SK-N-MC (cell line): Measurements from ENCODE around the gene ABCA3.

Experiments
- DNase-seq: peaks from one replicate; pipeline ENCODE4 v3.0.0-alpha.2; 2011; ENCODE audit warnings: low read depth, low spot score
- H3K27ac ChIP-seq: fragments of 200-600 bp; sonication (generic); 2 replicates; pipeline ENCODE4 v1.5.1; 2016; ENCODE audit warnings: mixed run types
- H3K36me3 ChIP-seq: fragments of 200-600 bp; sonication (generic); 2 replicates; pipeline ENCODE4 v1.6.1; 2017; ENCODE audit warnings: antibody characterized with exemption, low read length, mixed read lengths; ENCODE audit not compliant: insufficient read depth
- H3K4me3 ChIP-seq: fragments of 200-600 bp; sonication (generic); 2 replicates; pipeline ENCODE4 v1.5.1; 2016
- H3K9ac ChIP-seq: fragments of 200-600 bp; sonication (generic); 2 replicates; pipeline ENCODE4 v1.8.0; 2017; ENCODE audit warnings: mixed run types, mixed read lengths; ENCODE audit not compliant: insufficient read length
- H3K9me3 ChIP-seq: fragments of 200-600 bp; sonication (generic); 2 replicates; pipeline ENCODE4 v1.6.1; 2017; ENCODE audit warnings: low read depth, mild to moderate bottlenecking, antibody characterized with exemption, low read length, moderate library complexity, mixed read lengths
- EZH2 ChIP-seq: fragments of 200-600 bp; sonication (generic); IDR thresholded peaks from one replicate; pipeline ENCODE4 v1.6.1; 2017; ENCODE audit warnings: antibody characterized with exemption
- FOXP2 ChIP-seq: optimal IDR thresholded peaks from 2 replicates; pipeline ENCODE3; 2011; ENCODE audit warnings: mild to moderate bottlenecking, moderate library complexity; ENCODE audit not compliant: insufficient read depth; ENCODE audit errors: extremely low read length, control extremely low read depth
- POLR2AphosphoS5 ChIP-seq: IDR thresholded peaks from 2 replicates; pipeline ENCODE4 v1.6.1; 2012; ENCODE audit warnings: mild to moderate bottlenecking, low read depth, low read length, borderline replicate concordance

Gene ABCA3

DNA sequence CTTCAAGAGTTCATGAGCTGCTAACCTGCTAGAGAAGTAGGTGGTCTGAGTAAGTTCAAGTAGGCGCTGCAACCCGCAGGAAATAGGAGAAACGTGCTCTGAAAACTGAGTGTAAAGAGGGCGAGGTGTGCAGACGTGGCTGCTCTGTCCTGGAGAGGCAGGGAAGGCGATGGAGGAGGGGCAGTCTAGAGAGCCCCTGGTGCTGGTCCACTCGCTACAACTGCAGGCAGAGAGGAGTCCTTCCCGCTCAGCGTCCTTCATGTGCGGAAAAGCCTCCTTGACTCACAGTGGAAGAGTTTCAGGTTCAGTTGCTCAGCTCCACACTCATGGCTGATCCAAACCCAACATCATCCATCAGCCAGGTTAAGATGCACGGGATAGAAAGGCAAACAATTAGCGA lies 12.1 kb downstream of the ABCA3 start:
- Histone ChIP-seq H3K9me3 (no peaks in the 10 kb centered on the region), H3K9ac (no peak overlapping the region), H3K27ac (no peak overlapping the region), H3K36me3 (no peaks in the 10 kb centered on the region), H3K4me3 (no peak overlapping the region)
- DNase-seq: no peak
- TF ChIP-seq POLR2AphosphoS5: no peak
- no peak for TF ChIP-seq EZH2
- TF ChIP-seq FOXP2: no peak

DNA sequence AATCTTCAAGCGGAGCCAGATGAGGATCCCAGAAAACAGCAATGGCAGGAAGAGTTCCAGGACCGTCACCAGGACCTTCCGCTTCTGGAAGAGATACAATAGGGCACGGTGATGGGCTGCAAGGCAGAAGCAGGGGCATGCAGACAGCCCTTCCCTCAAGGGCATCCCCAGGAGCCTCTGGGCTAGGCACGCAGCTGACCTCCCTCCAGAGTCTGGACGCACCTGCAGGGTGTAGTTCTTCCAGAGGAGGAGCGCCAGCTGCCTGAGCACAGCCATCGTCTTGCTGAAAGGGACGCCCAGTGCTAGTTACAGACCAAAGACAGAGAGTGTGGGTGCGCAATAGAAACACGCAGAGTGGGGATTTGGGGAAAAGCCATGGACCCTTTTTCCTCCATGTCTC lies 14.3 kb downstream of the ABCA3 start:
- no peak for DNase-seq
- no peak overlapping the region for H3K9ac ChIP-seq
- no peaks in the 10 kb centered on the region for H3K9me3 ChIP-seq
- no peak overlapping the region for H3K27ac ChIP-seq
- TF ChIP-seq POLR2AphosphoS5: no peak
- no peak for TF ChIP-seq EZH2
- TF ChIP-seq FOXP2: no peak
- no peak overlapping the region for H3K4me3 ChIP-seq
- H3K36me3 ChIP-seq: no peaks in the 10 kb centered on the region

DNA sequence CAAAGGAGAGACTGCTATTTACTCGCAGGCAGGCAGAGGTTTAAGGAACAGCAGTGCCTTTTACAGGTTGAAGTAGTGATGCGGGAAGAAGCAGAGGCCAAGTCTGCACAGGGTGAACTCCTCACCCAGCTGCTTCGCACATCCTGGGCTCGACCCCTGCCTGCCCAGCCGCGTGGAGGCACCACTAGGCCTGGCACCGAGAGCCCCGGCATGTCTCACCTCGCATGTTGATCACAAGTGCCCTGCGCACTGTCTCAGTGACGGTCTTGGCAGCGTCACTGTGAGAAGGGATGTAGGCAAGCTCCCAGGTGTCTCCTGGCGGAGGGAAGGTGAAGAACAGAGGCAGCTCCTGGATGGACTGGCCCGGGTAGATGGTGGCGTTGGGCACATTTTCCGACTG lies 14.7 kb downstream of the ABCA3 start:
- H3K4me3 ChIP-seq: no peak overlapping the region
- no peak for DNase-seq
- TF ChIP-seq FOXP2: no peak
- TF ChIP-seq POLR2AphosphoS5: no peak
- no peak for TF ChIP-seq EZH2

GRCh38 chr16:2325181-2325580 lies 15.3 kb downstream of the ABCA3 start:
- Histone ChIP-seq H3K36me3 (no peaks in the 10 kb centered on the region), H3K27ac (no peak overlapping the region), H3K9ac (no peak overlapping the region), H3K9me3 (no peaks in the 10 kb centered on the region), H3K4me3 (no peak overlapping the region)
- no peak for DNase-seq
- TF ChIP-seq FOXP2 (no peak), POLR2AphosphoS5 (no peak), EZH2 (no peak)

More for the DNA sequence above, 14.7 kb downstream of the ABCA3 start:
- Histone ChIP-seq H3K9me3 (no peaks in the 10 kb centered on the region), H3K27ac (no peak overlapping the region), H3K36me3 (no peaks in the 10 kb centered on the region), H3K9ac (no peak overlapping the region)

GRCh38 chr16:2324296-2324859 lies 16.1 kb downstream of the ABCA3 start:
- TF ChIP-seq FOXP2 (no peak), POLR2AphosphoS5 (no peak), EZH2 (no peak)
- H3K4me3 ChIP-seq: no peak overlapping the region
- no peaks in the 10 kb centered on the region for H3K36me3 ChIP-seq
- H3K27ac ChIP-seq: no peak overlapping the region
- no peak overlapping the region for H3K9ac ChIP-seq
- no peak for DNase-seq
- H3K9me3 ChIP-seq: no peaks in the 10 kb centered on the region

DNA sequence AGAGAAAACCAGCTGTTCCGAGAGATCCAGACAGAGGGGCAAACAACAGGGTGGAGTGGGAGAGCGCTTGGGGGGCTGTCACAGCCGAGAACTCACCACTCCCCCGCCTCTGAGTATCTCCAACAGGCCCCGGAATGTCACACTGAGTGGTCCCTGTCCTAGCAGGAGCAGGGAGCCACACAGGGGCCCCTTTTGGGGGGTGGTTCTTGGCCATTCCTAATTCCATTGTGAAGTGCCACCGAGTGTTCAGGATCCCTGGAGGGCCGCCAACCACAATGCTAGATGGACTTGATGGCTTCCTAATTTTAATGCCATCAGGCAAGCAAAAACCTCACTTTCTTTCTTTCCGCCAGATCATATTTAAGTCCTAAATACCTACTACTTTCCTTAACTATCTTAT lies 16.8 kb downstream of the ABCA3 start:
- no peak for DNase-seq
- Histone ChIP-seq H3K9me3 (no peaks in the 10 kb centered on the region), H3K4me3 (no peak overlapping the region), H3K27ac (no peak overlapping the region), H3K9ac (no peak overlapping the region), H3K36me3 (no peaks in the 10 kb centered on the region)
- TF ChIP-seq EZH2: no peak
- TF ChIP-seq FOXP2: no peak
- no peak for TF ChIP-seq POLR2AphosphoS5

DNA sequence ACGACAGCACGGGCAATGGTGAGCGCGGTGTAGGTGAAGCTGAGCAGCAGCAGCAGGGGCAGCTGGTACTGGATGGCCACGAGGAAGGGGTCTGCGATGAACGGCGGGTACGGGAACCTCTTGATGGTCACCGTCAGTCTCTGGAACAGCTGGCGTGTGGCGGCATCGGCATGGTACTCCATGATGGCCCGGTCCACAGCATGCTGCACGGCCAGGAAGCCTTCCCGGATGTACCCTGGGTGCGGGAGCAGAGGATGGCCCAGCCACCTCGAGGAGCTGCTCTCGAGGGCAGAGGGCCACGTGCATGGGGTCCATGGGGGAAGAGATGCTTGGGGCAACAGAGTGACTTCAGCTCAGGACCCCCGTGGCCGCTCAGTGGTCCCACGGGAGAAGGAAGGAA lies 20.9 kb downstream of the ABCA3 start:
- Histone ChIP-seq H3K36me3 (no peaks in the 10 kb centered on the region), H3K4me3 (no peak overlapping the region), H3K9ac (no peak overlapping the region), H3K9me3 (no peaks in the 10 kb centered on the region), H3K27ac (no peak overlapping the region)
- DNase-seq: no peak
- TF ChIP-seq POLR2AphosphoS5: no peak
- TF ChIP-seq FOXP2: no peak
- TF ChIP-seq EZH2: no peak

- H3K9me3 ChIP-seq: no peaks in the 10 kb centered on the region
- DNase-seq: no peak
These were observed 23.1 kb downstream of the ABCA3 start for GRCh38 chr16:2317231-2318020.

More at GRCh38 chr16:2317231-2318020, 23.1 kb downstream of the ABCA3 start:
- H3K4me3 ChIP-seq: no peak overlapping the region
- H3K36me3 ChIP-seq: no peaks in the 10 kb centered on the region
- no peak overlapping the region for H3K27ac ChIP-seq
- H3K9ac ChIP-seq: no peak overlapping the region
- TF ChIP-seq FOXP2 (no peak), EZH2 (no peak), POLR2AphosphoS5 (no peak)
